H9 (cell line): Measurements from ENCODE around the gene RAVER1. TPM values are rescaled to one million over a fixed set of nuclear protein-coding genes. Genes with fewer than 3 reads are reported as not detected.
A peak's percentile ranks its signal among the peaks of the same experiment; 100 is the strongest.

Experiments
- DNase-seq: peaks from one replicate; pipeline ENCODE4 v3.0.0-alpha.2; 2017
- H2AFZ ChIP-seq: one replicate; pipeline ENCODE4 v1.6.1; 2013; ENCODE audit warnings: mild to moderate bottlenecking, low read length, control low read depth, moderate library complexity
- H2AK5ac ChIP-seq: 2 replicates; pipeline ENCODE4 v1.6.1; 2013; ENCODE audit warnings: low read length, control low read depth, mixed read lengths; ENCODE audit not compliant: insufficient read length
- H2BK120ac ChIP-seq: one replicate; pipeline ENCODE4 v1.6.1; 2013; ENCODE audit warnings: low read depth, mild to moderate bottlenecking, low read length, control low read depth, inconsistent platforms; ENCODE audit not compliant: poor library complexity, severe bottlenecking
- H2BK12ac ChIP-seq: 2 replicates; pipeline ENCODE4 v1.6.1; 2013; ENCODE audit warnings: low read length, control low read depth, mixed read lengths, low read depth; ENCODE audit not compliant: insufficient read length
- H2BK15ac ChIP-seq: 2 replicates; pipeline ENCODE4 v1.6.1; 2013; ENCODE audit warnings: low read depth, low read length, control low read depth
- H2BK20ac ChIP-seq: one replicate; pipeline ENCODE4 v1.6.1; 2013; ENCODE audit warnings: low read depth, mild to moderate bottlenecking, low read length, control low read depth, inconsistent platforms; ENCODE audit not compliant: poor library complexity, severe bottlenecking
- H2BK5ac ChIP-seq: 2 replicates; pipeline ENCODE4 v1.6.1; 2013; ENCODE audit warnings: low read length, control low read depth, mixed read lengths; ENCODE audit not compliant: insufficient read length
- H3K14ac ChIP-seq: 2 replicates; pipeline ENCODE4 v1.6.1; 2013; ENCODE audit warnings: low read length, control low read depth; ENCODE audit not compliant: insufficient read depth
- H3K18ac ChIP-seq: 2 replicates; pipeline ENCODE4 v1.6.1; 2013; ENCODE audit warnings: low read depth, mild to moderate bottlenecking, mixed read lengths, low read length, control low read depth; ENCODE audit not compliant: insufficient read length
- H3K23ac ChIP-seq: 2 replicates; pipeline ENCODE4 v1.6.1; 2013; ENCODE audit warnings: low read length, control low read depth, mixed read lengths, low read depth; ENCODE audit not compliant: insufficient read length
- H3K23me2 ChIP-seq: 2 replicates; pipeline ENCODE4 v1.6.1; 2013; ENCODE audit warnings: low read depth, mild to moderate bottlenecking, mixed read lengths, low read length, control low read depth; ENCODE audit not compliant: insufficient read length, poor library complexity, severe bottlenecking
- H3K27ac ChIP-seq: 2 replicates; pipeline ENCODE4 v1.5.1; 2013; ENCODE audit warnings: low read length, control low read depth, mixed read lengths, low read depth; ENCODE audit not compliant: insufficient read length
- H3K27me3 ChIP-seq: 2 replicates; pipeline ENCODE4 v1.6.1; 2013; ENCODE audit warnings: low read length, control low read depth, inconsistent platforms; ENCODE audit not compliant: insufficient read depth
- H3K4ac ChIP-seq: 2 replicates; pipeline ENCODE4 v1.6.1; 2013; ENCODE audit warnings: low read depth, mild to moderate bottlenecking, control low read depth, inconsistent platforms, low read length, moderate library complexity
- H3K4me1 ChIP-seq: 2 replicates; pipeline ENCODE4 v1.6.1; 2013; ENCODE audit warnings: low read length, control low read depth, inconsistent platforms; ENCODE audit not compliant: insufficient read depth
- H3K4me2 ChIP-seq: 2 replicates; pipeline ENCODE4 v1.6.1; 2013; ENCODE audit warnings: low read length, control low read depth, mixed read lengths; ENCODE audit not compliant: insufficient read length, insufficient read depth
- H3K56ac ChIP-seq: 2 replicates; pipeline ENCODE4 v1.6.1; 2013; ENCODE audit warnings: low read depth, mild to moderate bottlenecking, mixed read lengths, low read length, control low read depth; ENCODE audit not compliant: insufficient read length
- H3K79me1 ChIP-seq: 2 replicates; pipeline ENCODE4 v1.6.1; 2013; ENCODE audit warnings: low read depth, mild to moderate bottlenecking, moderate library complexity, low read length, control low read depth, inconsistent platforms; ENCODE audit not compliant: insufficient read depth, poor library complexity, severe bottlenecking
- H3K79me2 ChIP-seq: 2 replicates; pipeline ENCODE4 v1.6.1; 2013; ENCODE audit warnings: low read length, control low read depth, inconsistent platforms; ENCODE audit not compliant: insufficient read depth
- H3K9ac ChIP-seq: 2 replicates; pipeline ENCODE4 v1.6.1; 2013; ENCODE audit warnings: low read length, control low read depth, mixed read lengths; ENCODE audit not compliant: insufficient read length; ENCODE audit errors: extremely low read depth
- H3K9me3 ChIP-seq: one replicate; pipeline ENCODE4 v1.6.1; 2013; ENCODE audit warnings: low read depth, low read length, inconsistent platforms; ENCODE audit not compliant: control insufficient read depth
- H3T11ph ChIP-seq: one replicate; pipeline ENCODE4 v1.6.1; 2013; ENCODE audit warnings: mild to moderate bottlenecking, low read length, control low read depth, inconsistent platforms
- H4K20me1 ChIP-seq: one replicate; pipeline ENCODE4 v1.6.1; 2013; ENCODE audit not compliant: control insufficient read depth, insufficient read length, insufficient read depth
- H4K5ac ChIP-seq: 2 replicates; pipeline ENCODE4 v1.6.1; 2013; ENCODE audit warnings: low read depth, mild to moderate bottlenecking, mixed read lengths, low read length, control low read depth; ENCODE audit not compliant: insufficient read length
- H4K8ac ChIP-seq: replicated peaks from 2 replicates; pipeline ENCODE4 v1.6.1; 2013; ENCODE audit warnings: low read length, control low read depth, mixed read lengths, low read depth; ENCODE audit not compliant: insufficient read length
- H4K91ac ChIP-seq: 2 replicates; pipeline ENCODE4 v1.6.1; 2013; ENCODE audit warnings: low read depth, mild to moderate bottlenecking, moderate library complexity, mixed read lengths, low read length, control low read depth; ENCODE audit not compliant: insufficient read length
- H3K27ac Mint-ChIP-seq, 3 experiments: 2 replicates in 2 of 3; 3 replicates in 1 of 3; pipeline ENCODE4 v1.8.0; 2020 to 2021; ENCODE audit warnings: mixed read lengths in 3 of 3, mild to moderate bottlenecking in 1 of 3, moderate library complexity in 1 of 3
- H3K27me3 Mint-ChIP-seq: 2 replicates; pipeline ENCODE4 v1.8.0; 2021; ENCODE audit warnings: low read depth, mild to moderate bottlenecking, moderate library complexity, mixed read lengths
- H3K36me3 Mint-ChIP-seq, 3 experiments: 2 replicates in 2 of 3; 3 replicates in 1 of 3; pipeline ENCODE4 v1.8.0; 2020 to 2021; ENCODE audit warnings: low read depth in 3 of 3, mixed read lengths in 3 of 3; ENCODE audit not compliant: insufficient read depth in 1 of 3
- H3K4me1 Mint-ChIP-seq, 2 experiments: 2 replicates each; pipeline ENCODE4 v1.8.0; 2020; ENCODE audit warnings: mixed read lengths in 2 of 2
- H3K4me3 Mint-ChIP-seq, 2 experiments: 2 replicates in 1 of 2; 3 replicates in 1 of 2; pipeline ENCODE4 v1.8.0; 2020 to 2021; ENCODE audit warnings: mild to moderate bottlenecking in 2 of 2, mixed read lengths in 2 of 2, moderate library complexity in 1 of 2
- H3K9me3 Mint-ChIP-seq, 2 experiments: 2 replicates in 1 of 2; 3 replicates in 1 of 2; pipeline ENCODE4 v1.8.0; 2020; ENCODE audit warnings: mild to moderate bottlenecking in 2 of 2, mixed read lengths in 2 of 2, moderate library complexity in 1 of 2
- WGBS: extraction: QIAGEN DNeasy Blood & Tissue Kit; methylation state at CpG from one replicate; pipeline ENCODE4 v1.1.7; 2013; ENCODE audit warnings: missing lambda C conversion rate, low lambda C conversion rate, mixed read lengths; ENCODE audit not compliant: insufficient read length; ENCODE audit errors: extremely low coverage; 5-methylcytosine and 5-hydroxymethylcytosine counted together
- total RNA-seq: library from RNA; stranded (reverse); gene quantifications from 2 replicates; pipeline ENCODE4 v1.2.1, GENCODE V29; 2021
- TF ChIP-seq, protein P1 (sequence below): fragments of 200-600 bp; sonication (generic); conservative IDR thresholded peaks from 3 replicates; pipeline ENCODE4 v1.8.0; 2021; ENCODE audit warnings: antibody characterized with exemption, mild to moderate bottlenecking

RAVER1 gene
- total RNA-seq, 1 experiment from 2014 or later = 74.7 TPM

DNA sequence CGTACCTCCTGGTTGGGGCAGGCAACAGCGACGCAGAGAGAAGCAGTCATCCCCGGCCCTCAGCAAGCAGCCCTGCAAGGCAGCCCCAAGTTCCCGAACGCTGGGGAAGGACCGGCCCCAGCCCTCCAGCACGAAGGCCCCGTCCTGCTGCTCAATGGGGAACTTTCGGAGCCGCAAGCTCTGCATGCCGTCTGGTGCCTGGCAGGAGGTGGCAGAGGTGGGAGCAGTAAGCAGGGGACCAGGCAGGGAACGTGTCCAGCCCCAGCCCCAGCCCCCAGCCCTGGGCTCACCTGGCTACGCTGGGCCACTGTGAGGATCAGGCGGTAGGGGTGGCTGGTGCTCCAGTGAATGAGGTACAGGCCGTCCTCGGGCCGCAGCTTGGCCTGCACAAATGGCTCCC is 28.9 kb upstream of the RAVER1 start:
- H3K4me3 Mint-ChIP-seq = no peak overlapping the region
- Histone ChIP-seq H2BK120ac (no peak overlapping the region), H3K9ac (no peak overlapping the region), H3K56ac (no peak overlapping the region), H3K23ac (no peak overlapping the region), H2AFZ (no peak overlapping the region), H3K79me1 (no peaks in the 10 kb centered on the region), H2BK15ac (no peak overlapping the region), H3K4me1 (no peaks in the 10 kb centered on the region), H3T11ph (no peak overlapping the region), H4K20me1 (no peaks in the 10 kb centered on the region), H3K9me3 (no peaks in the 10 kb centered on the region), H3K27me3 (no peaks in the 10 kb centered on the region), H2AK5ac (no peak overlapping the region), H3K18ac (no peak overlapping the region), H3K14ac (no peak overlapping the region), H2BK20ac (no peak overlapping the region), H3K4ac (no peak overlapping the region), H2BK5ac (no peak overlapping the region), H3K23me2 (no peaks in the 10 kb centered on the region), H4K91ac (no peak overlapping the region), H2BK12ac (no peak overlapping the region), H3K27ac (no peak overlapping the region), H4K5ac (no peak overlapping the region), H4K8ac (no peak overlapping the region), H3K79me2 (no peaks in the 10 kb centered on the region), H3K4me2 (no peak overlapping the region)
- no peak for DNase-seq
- TF ChIP-seq, protein P1, sequence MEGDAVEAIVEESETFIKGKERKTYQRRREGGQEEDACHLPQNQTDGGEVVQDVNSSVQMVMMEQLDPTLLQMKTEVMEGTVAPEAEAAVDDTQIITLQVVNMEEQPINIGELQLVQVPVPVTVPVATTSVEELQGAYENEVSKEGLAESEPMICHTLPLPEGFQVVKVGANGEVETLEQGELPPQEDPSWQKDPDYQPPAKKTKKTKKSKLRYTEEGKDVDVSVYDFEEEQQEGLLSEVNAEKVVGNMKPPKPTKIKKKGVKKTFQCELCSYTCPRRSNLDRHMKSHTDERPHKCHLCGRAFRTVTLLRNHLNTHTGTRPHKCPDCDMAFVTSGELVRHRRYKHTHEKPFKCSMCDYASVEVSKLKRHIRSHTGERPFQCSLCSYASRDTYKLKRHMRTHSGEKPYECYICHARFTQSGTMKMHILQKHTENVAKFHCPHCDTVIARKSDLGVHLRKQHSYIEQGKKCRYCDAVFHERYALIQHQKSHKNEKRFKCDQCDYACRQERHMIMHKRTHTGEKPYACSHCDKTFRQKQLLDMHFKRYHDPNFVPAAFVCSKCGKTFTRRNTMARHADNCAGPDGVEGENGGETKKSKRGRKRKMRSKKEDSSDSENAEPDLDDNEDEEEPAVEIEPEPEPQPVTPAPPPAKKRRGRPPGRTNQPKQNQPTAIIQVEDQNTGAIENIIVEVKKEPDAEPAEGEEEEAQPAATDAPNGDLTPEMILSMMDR = no peak
- no peaks in the 10 kb centered on the region; the same call in 1 of the 2 replicates for H3K27me3 Mint-ChIP-seq
- H3K9me3 Mint-ChIP-seq = no peaks in the 10 kb centered on the region
- WGBS = no CpG with 5 or more reads among the region's 18 CpGs
- H3K27ac Mint-ChIP-seq = peak overlapping the region in 2 of 3 experiments; percentile 23 to 72; a peak in 1 of 7 replicates
- no peaks in the 10 kb centered on the region for H3K4me1 Mint-ChIP-seq
- H3K36me3 Mint-ChIP-seq = peaks cover 7 to 53% (median 40%) of the 10 kb centered on the region in 3 experiments; a peak in 6 of 7 replicates
